SKM-1 (cell line): ENCODE data around the gene MACF1.
"Not testable (repeated sequence)": the region's sequence is repeated elsewhere in the genome, so short reads cannot be mapped to it uniquely, and the experiment has no call there.

Experiments used
- DNase-seq: peaks from one replicate; lab custom pipeline; 2025; ENCODE audit not compliant: unreplicated experiment; lab: John Stamatoyannopoulos, UW

MACF1 gene

GRCh38 chr1:39450041-39450440 is 245.5 kb downstream of the MACF1 start:
- not testable (repeated sequence) for DNase-seq

- DNase-seq, result no peak
These were observed 246.6 kb downstream of the MACF1 start for GRCh38 chr1:39450956-39451606.

- DNase-seq, result no peak
These were observed 247.6 kb downstream of the MACF1 start for GRCh38 chr1:39452081-39452480.

- DNase-seq, result no peak
These were observed 248.0 kb downstream of the MACF1 start for GRCh38 chr1:39452540-39452939.

GRCh38 chr1:39453603-39454002 is 249.1 kb downstream of the MACF1 start:
- no peak for DNase-seq

- DNase-seq, result no peak
These were observed 254.5 kb downstream of the MACF1 start for GRCh38 chr1:39458991-39459390.

GRCh38 chr1:39462074-39462473 is 257.6 kb downstream of the MACF1 start:
- DNase-seq, result no peak

- DNase-seq, result no peak
These were observed 262.1 kb downstream of the MACF1 start for GRCh38 chr1:39466413-39467107.

GRCh38 chr1:39467108-39467720 is 262.7 kb downstream of the MACF1 start:
- DNase-seq, result not testable (repeated sequence)

GRCh38 chr1:39469150-39469549 is 264.7 kb downstream of the MACF1 start:
- DNase-seq, result no peak

- DNase-seq, result no peak
These were observed 265.5 kb downstream of the MACF1 start for GRCh38 chr1:39470040-39470439.

- DNase-seq, result no peak
These were observed 268.3 kb downstream of the MACF1 start for GRCh38 chr1:39472826-39473225.

- no peak for DNase-seq
These were observed 268.8 kb downstream of the MACF1 start for GRCh38 chr1:39473324-39473723.

GRCh38 chr1:39474810-39475209 is 270.3 kb downstream of the MACF1 start:
- DNase-seq, result no peak

- not testable (repeated sequence) for DNase-seq
These were observed 271.1 kb downstream of the MACF1 start for GRCh38 chr1:39475551-39475950.

GRCh38 chr1:39478126-39478915 is 273.8 kb downstream of the MACF1 start:
- DNase-seq, result no peak

GRCh38 chr1:39481289-39481688 is 276.8 kb downstream of the MACF1 start:
- DNase-seq, result no peak

GRCh38 chr1:39483276-39483675 is 278.8 kb downstream of the MACF1 start:
- DNase-seq, result no peak

- DNase-seq, result no peak
These were observed 280.1 kb downstream of the MACF1 start for GRCh38 chr1:39484564-39484963.

- DNase-seq, result no peak
These were observed 280.7 kb downstream of the MACF1 start for GRCh38 chr1:39485046-39485803.
